HG03558 (cell line): ENCODE measurements around the gene MS4A15.
"Not testable (repeated sequence)": the region's sequence is repeated elsewhere in the genome, so short reads cannot be mapped to it uniquely, and the experiment has no call there.

Experiments used
- ATAC-seq: cut with Tn5 transposase; IDR thresholded peaks from one replicate; pipeline ENCODE4 v1.9.1; 2021; ENCODE audit warnings: moderate number of reproducible peaks; ENCODE audit not compliant: unreplicated experiment; ENCODE audit errors: extremely low read depth

MS4A15 gene

GRCh38 chr11:60750911-60751310 is 5.8 kb upstream of the MS4A15 start:
- no peak for ATAC-seq

DNA sequence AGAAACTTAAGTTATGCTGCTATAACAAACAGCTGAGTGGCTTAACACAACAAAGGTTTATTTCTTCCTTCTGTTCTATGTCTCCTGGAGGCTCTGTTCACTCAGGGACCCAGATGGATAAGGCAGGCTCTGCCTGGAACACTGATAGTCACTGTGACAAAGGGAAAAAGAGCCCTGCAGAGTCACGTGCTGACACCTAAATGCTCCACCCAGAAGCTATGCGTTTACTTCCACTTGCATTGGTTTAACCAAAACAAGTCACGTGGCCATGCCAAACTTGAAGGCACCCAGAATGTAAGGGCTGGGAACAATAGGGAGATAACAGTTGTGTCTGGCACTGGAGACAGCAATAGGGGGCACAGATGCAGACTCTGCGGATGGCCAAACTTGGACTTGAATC is 3.4 kb upstream of the MS4A15 start:
- ATAC-seq, result no peak

DNA sequence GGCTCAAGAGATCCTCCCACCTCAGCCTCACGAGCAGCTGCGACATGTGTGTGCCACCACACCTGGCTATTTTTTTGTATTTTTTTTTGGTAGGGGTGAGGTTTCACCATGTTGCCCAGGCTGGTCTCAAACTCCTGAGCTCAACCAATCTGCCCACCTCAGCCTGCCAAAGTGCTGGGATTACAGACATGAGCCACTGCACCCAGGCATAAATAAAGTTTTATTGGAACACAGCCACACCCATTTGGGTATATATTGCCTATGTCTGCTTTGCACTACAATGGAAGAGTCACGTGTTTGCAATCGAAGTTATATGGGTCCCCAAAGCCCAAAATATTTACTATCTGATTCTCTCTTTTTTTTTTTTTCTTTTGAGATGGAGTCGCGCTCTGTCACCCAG is 1.8 kb upstream of the MS4A15 start:
- ATAC-seq, result no peak

- no peak for ATAC-seq
Observed at GRCh38 chr11:60757231-60757800, 649 bp downstream of the MS4A15 start.

- ATAC-seq, result not testable (repeated sequence)
Observed at GRCh38 chr11:60758671-60759070, 2.0 kb downstream of the MS4A15 start.

DNA sequence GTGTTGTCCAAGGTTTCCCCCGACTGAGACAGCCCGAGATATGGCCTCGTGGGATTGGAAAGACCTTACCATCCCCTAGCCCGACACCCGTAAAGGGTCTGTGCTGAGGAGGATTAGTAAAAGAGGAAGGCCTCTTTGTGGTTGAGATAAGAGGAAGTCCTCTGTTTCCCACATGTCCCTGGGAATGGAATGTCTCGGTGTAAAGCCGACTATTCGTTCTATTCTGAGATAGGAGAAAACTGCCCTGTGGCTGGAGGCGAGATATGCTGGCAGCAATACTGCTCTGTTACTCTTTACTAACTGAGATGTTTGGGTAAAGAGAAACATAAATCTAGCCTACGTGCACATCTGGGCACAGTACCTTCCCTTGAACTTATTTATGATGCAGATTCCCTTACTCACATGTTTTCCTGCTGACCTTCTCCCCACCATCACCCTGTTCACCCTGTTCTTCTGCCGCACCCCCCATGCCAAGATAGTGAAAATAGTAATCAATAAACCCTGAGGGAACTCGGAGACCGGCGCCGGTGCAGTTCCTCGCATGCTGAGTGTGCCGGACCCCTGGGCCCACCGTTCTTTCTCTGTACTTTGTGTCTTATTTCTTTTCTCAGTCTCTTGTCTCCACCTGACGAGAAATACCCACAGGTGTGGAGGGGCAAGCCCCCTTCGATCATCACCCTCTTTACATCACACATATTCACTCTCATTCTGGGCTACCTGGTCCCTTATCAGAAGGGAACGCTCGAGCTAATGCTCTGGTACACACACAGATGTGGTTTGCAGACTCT is 3.0 kb downstream of the MS4A15 start:
- ATAC-seq, result not testable (repeated sequence)

GRCh38 chr11:60761436-60762190 is 4.9 kb downstream of the MS4A15 start:
- ATAC-seq, result peak; percentile 32

GRCh38 chr11:60762851-60763691 is 6.4 kb downstream of the MS4A15 start:
- no peak for ATAC-seq

GRCh38 chr11:60763692-60764369 is 7.2 kb downstream of the MS4A15 start:
- ATAC-seq, result no peak

GRCh38 chr11:60764879-60765278 is 8.2 kb downstream of the MS4A15 start:
- peak; percentile 35 for ATAC-seq

DNA sequence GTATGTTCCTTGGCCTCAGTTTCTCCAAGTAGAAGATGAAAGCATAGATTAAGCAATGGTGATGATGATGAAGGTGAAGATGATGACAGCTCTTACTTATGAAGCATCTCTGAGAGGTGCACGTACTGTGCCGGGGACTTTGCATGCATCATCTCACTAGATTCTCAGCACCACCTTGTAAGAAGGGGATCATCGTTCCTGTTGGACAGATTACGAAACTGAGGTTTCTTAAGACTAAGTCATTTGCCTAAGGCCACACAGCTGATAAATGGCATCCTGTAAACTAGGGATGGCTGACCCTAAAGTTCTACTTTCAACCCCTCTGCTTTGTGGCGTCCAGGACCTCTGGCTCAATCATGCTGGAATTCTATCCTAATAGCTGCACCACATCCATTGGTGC is 8.7 kb downstream of the MS4A15 start:
- no peak for ATAC-seq

GRCh38 chr11:60766547-60766946 is 9.9 kb downstream of the MS4A15 start:
- no peak for ATAC-seq

GRCh38 chr11:60767388-60767811 is 10.7 kb downstream of the MS4A15 start:
- ATAC-seq, result no peak

DNA sequence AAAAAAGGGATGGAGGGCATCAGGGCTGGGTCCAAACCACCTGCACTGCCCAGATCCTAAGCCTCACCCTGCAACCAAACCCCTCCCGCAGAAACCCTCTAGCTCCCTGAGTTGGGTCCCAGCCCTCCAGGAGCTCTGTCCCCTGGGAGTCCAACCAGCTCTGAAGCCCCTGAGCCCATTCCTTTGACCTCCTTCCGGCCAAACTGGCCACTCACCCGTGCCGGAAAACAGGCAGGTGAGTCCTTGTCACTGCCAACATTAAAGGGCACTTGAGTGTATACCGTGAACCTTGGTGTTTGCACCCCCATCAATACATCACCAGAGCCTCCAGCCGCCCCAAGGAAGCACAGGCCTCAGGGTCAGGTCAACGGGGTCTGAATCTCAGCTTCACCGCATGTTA is 11.5 kb downstream of the MS4A15 start:
- no peak for ATAC-seq

DNA sequence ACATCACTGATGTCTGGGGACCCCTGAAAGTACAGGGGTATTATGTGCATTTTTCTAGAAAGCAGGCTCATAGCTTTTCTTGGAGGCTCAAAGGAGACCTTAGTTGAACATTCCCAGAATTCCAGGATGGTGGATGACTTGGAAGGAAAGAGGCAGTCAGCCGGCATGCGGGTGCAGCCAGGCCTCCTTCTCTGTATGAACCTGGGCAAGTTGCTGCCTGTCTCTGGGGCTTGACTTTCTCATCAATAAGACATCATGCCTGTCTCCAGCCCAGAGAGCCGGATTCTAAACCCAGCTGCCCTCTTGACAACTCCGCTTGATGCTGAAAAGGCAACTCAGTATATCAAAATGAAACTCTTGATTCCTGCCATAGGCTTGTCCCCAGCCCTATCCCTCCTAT is 12.6 kb downstream of the MS4A15 start:
- ATAC-seq, result no peak

GRCh38 chr11:60769811-60770210 is 13.1 kb downstream of the MS4A15 start:
- no peak for ATAC-seq

DNA sequence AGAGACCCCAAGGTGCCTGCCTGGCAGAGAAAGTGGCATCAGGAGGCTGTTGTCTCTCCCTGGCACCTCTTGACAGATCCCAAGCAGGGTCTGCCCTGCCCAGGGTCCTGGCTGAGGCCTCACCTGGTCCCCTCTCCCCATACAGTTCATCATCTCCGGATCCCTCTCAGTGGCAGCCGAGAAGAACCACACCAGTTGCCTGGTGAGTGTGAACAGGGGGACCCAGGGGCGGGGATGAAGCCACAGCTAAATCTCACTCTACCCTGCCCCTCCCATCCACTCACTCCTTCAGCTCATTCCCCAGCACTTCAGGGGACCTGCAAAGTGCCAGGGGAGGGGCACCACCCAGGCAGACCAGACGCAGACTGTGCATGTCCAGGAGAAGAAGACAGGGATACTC is 14.5 kb downstream of the MS4A15 start:
- no peak for ATAC-seq

DNA sequence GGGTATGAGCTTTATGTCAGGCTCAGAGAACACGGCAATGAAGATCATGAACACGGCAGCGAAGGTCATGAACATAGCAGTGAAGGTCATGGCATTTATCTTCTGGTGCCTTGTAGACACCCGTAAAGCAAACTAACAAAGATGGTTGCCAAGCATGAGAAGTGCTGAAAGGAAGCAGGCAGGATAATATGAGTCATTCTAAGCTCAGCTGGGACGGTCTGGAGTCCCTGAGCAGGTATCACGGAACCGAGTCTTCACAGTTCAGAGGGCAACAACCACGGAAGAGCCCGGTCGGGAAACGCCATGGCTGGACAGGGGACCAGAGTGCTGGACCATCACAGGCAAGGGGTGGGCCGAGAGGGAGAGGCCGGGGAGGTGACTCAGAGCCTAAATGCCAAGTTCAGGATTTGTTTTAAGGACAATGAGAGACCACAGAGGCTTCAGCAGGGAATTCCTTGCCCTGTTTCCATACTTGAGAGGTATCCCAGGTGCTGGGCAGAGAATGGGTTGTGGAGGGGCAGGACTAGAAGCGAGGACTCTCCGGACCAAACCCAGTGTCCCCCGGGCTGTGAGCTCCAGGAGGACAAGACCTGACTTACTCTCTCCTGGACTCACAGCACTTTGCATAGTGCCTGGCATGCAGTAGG is 15.3 kb downstream of the MS4A15 start:
- no peak for ATAC-seq

GRCh38 chr11:60772666-60773065 is 16.0 kb downstream of the MS4A15 start:
- no peak for ATAC-seq
